HG03439 (cell line): ENCODE measurements around the gene SULT1A2.
"Not testable (repeated sequence)": the region's sequence is repeated elsewhere in the genome, so short reads cannot be mapped to it uniquely, and the experiment has no call there.

ENCODE experiments used
- ATAC-seq: cut with Tn5 transposase; IDR thresholded peaks from one replicate; pipeline ENCODE4 v1.9.1; 2021; ENCODE audit warnings: mild to moderate bottlenecking, moderate library complexity; ENCODE audit not compliant: unreplicated experiment

The SULT1A2 gene

GRCh38 chr16:28596840-28597691 is at the start of gene SULT1A2:
Gene SULT1A2, minus strand, starts transcription at chr16:28597050. Its CDS starts 1,120 bp downstream, at chr16:28595930.
- no peak for ATAC-seq

GRCh38 chr16:28639959-28640358 is 43.1 kb upstream of the SULT1A2 start:
- not testable (repeated sequence) for ATAC-seq

GRCh38 chr16:28638359-28638758 is 41.5 kb upstream of the SULT1A2 start:
- ATAC-seq, result not testable (repeated sequence)

GRCh38 chr16:28637765-28638164 is 40.9 kb upstream of the SULT1A2 start, which contains the start of gene NPIPB8:
Gene NPIPB8, plus strand, starts transcription at chr16:28638065. Its CDS starts 296 bp downstream, at chr16:28638361.
- not testable (repeated sequence) for ATAC-seq

GRCh38 chr16:28636093-28636823 is 39.4 kb upstream of the SULT1A2 start:
- ATAC-seq, result not testable (repeated sequence)

- ATAC-seq, result not testable (repeated sequence)
These were observed 34.1 kb upstream of the SULT1A2 start for GRCh38 chr16:28630905-28631304.

- ATAC-seq, result no peak
These were observed 26.4 kb upstream of the SULT1A2 start for GRCh38 chr16:28623172-28623711.

GRCh38 chr16:28622532-28623171 is 25.8 kb upstream of the SULT1A2 start:
- not testable (repeated sequence) for ATAC-seq

GRCh38 chr16:28621481-28622155 is 24.8 kb upstream of the SULT1A2 start:
- no peak for ATAC-seq

- not testable (repeated sequence) for ATAC-seq
These were observed 23.5 kb upstream of the SULT1A2 start for GRCh38 chr16:28620316-28620715.

GRCh38 chr16:28617874-28618273 is 21.0 kb upstream of the SULT1A2 start:
- ATAC-seq, result no peak

- ATAC-seq, result no peak
These were observed 19.8 kb upstream of the SULT1A2 start for GRCh38 chr16:28616636-28617035.

GRCh38 chr16:28616224-28616577 is 19.4 kb upstream of the SULT1A2 start:
- not testable (repeated sequence) for ATAC-seq

GRCh38 chr16:28615486-28616223 is 18.8 kb upstream of the SULT1A2 start:
- not testable (repeated sequence) for ATAC-seq

GRCh38 chr16:28614561-28614960 is 17.7 kb upstream of the SULT1A2 start:
- not testable (repeated sequence) for ATAC-seq

GRCh38 chr16:28613912-28614311 is 17.1 kb upstream of the SULT1A2 start:
- ATAC-seq, result not testable (repeated sequence)

- ATAC-seq, result not testable (repeated sequence)
These were observed 15.8 kb upstream of the SULT1A2 start for GRCh38 chr16:28612359-28613280.

GRCh38 chr16:28610595-28611191 is 13.8 kb upstream of the SULT1A2 start:
- no peak for ATAC-seq
